Activated effector memory CD4-positive, alpha-beta T cell treated with anti-CD3 and anti-CD28 coated beads, Interleukin-2, amount 50 U/mL, for 16 hours (primary cell): ENCODE results near the gene PUS1.
"Not testable (repeated sequence)": the region's sequence is repeated elsewhere in the genome, so short reads cannot be mapped to it uniquely, and the experiment has no call there.

ENCODE experiments used
- DNase-seq: peaks from one replicate; pipeline ENCODE4 v3.0.0-alpha.2; 2020

The PUS1 gene

GRCh38 chr12:131928711-131929580 lies at the start of gene PUS1:
PUS1 (plus strand) TSS chr12:131929276; CDS start chr12:131929723, 447 bp downstream.
- DNase-seq: peak; percentile 98

- no peak for DNase-seq
Measured at GRCh38 chr12:131882804-131883520, 46.1 kb upstream of the PUS1 start.

- no peak for DNase-seq
Measured at GRCh38 chr12:131883521-131883900, 45.6 kb upstream of the PUS1 start.

GRCh38 chr12:131885076-131885475 lies 44.0 kb upstream of the PUS1 start:
- DNase-seq: not testable (repeated sequence)

GRCh38 chr12:131885543-131886057 lies 43.5 kb upstream of the PUS1 start:
- no peak for DNase-seq

- not testable (repeated sequence) for DNase-seq
Measured at GRCh38 chr12:131891722-131892121, 37.4 kb upstream of the PUS1 start.

- DNase-seq: no peak
Measured at GRCh38 chr12:131892711-131893604, 36.1 kb upstream of the PUS1 start.

GRCh38 chr12:131893605-131894312 lies 35.3 kb upstream of the PUS1 start:
- DNase-seq: no peak

GRCh38 chr12:131894313-131894860 lies 34.7 kb upstream of the PUS1 start, which contains the start of gene ULK1:
ULK1 (plus strand) TSS chr12:131894622; CDS start chr12:131895002, 380 bp downstream.
- DNase-seq: peak; percentile 97

GRCh38 chr12:131894981-131895639 lies 34.0 kb upstream of the PUS1 start:
- no peak for DNase-seq

GRCh38 chr12:131895640-131896079 lies 33.4 kb upstream of the PUS1 start:
- no peak for DNase-seq

GRCh38 chr12:131896080-131896810 lies 32.8 kb upstream of the PUS1 start:
- DNase-seq: peak; percentile 89

- no peak for DNase-seq
Measured at GRCh38 chr12:131896811-131897270, 32.2 kb upstream of the PUS1 start.

- DNase-seq: no peak
Measured at GRCh38 chr12:131897276-131897675, 31.8 kb upstream of the PUS1 start.

- peak; percentile 50 for DNase-seq
Measured at GRCh38 chr12:131897875-131898274, 31.2 kb upstream of the PUS1 start.

GRCh38 chr12:131900397-131900796 lies 28.7 kb upstream of the PUS1 start:
- DNase-seq: no peak

GRCh38 chr12:131901431-131902331 lies 27.4 kb upstream of the PUS1 start:
- no peak for DNase-seq

- DNase-seq: no peak
Measured at GRCh38 chr12:131902332-131903241, 26.5 kb upstream of the PUS1 start.
